Medulla oblongata (tissue), 1 donor: ENCODE results near the gene TMED10.
A peak's percentile ranks its signal among the peaks of the same experiment; 100 is the strongest.
"Not testable (repeated sequence)": the region's sequence is repeated elsewhere in the genome, so short reads cannot be mapped to it uniquely, and the experiment has no call there.

ENCODE experiments used
- DNase-seq: peaks from one replicate; pipeline ENCODE4 v3.0.0-alpha.2; 2015; ENCODE audit errors: extremely low spot score

Gene TMED10

DNA sequence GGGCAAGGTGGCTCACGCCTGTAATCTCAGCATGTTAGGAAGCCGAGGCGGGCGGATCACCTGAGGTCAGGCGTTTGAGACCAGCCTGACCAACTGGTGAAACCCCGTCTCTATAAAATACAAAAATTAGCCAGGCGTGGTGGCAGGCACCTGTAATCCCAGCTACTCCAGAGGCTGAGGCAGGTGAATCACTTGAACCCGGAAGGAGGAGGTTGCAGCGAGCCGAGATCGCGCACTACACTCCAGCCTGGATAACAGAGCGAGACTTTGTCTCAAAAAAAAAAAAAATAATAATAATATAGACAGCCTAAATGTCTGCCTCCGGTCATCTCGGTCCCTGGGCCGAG is 49.0 kb downstream of the TMED10 start:
- not testable (repeated sequence) for DNase-seq

DNA sequence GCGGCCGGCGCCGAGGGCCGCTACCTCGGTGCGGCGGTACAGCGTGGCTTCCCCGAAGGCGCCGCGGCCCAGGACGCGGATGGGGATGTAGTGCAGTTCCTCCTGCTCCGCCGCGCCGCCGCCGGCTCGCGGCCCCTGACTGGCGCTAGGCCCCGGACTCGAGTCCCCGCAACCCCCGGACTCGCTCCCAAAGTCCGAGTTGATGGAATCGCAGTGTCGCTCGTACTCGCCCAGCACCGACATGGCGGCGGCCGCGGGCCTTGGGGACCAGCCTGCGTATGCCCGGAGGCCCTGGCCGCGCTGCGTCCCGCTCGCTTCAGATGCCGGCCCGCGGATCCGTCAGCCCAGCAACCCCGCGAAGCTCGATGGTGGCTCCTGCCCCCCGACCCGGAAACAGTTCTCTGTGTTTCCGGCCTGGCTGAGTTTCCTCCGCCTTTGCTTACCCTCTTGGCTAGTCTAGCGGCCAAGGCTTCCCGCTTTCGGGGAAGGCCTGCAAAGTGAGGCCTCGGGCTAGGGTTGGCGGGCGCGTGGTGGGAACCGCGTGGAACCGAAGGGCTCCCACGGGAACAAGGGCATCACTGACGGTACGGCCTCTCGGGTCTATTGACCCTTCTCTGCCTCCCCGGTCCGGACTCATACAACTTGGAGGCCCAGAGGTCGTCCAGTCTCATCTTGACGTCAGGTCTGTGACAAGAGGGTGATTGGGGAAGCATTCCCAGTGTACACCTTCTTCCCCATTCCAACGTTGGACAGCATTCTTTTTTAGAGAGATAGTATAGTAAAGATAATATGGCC is 49.5 kb downstream of the TMED10 start, which contains the start of gene NEK9:
TSS of gene NEK9 (minus strand) at position 370 of the 795 bp plus-strand sequence. CDS start at position 243, 127 bp downstream.
- DNase-seq: peak; percentile 94

DNA sequence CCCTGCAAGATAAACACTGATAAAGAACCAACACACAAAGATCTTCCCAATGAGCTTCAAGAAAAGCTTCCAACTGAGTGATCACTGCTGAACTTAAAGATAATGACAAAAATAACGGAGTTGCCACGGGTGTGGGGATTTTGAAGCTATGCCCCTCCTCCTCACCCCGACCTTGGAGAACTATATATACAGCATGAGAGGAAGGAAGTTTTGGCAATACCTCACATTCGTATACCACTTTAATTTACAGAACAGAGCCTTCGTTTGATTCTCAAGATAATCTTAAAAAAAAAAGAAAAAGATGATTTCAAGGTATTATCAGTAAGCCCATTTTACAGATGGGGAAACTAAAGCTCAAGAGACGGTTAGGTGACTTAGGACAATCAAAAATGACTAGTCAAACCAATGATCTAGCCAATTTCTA is 50.3 kb downstream of the TMED10 start:
- DNase-seq: no peak

DNA sequence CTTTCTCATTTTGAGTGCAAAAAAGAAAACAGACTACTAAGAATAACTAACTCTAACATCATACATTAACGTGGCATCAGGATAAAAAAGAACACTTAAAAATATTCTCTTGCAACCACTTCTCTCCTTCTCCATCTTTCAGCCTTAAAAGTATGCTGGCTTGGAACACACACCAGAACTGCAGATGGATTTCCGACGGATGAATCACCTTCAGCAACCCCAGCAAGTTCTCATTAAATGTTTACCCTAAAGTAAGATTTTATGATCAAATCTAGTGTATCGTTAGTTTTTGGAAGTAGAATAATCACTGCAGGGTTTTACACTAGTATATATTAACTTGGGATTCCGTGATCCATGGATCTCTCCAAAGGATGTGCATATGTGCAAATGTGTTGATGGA is 50.8 kb downstream of the TMED10 start:
- DNase-seq: no peak

DNA sequence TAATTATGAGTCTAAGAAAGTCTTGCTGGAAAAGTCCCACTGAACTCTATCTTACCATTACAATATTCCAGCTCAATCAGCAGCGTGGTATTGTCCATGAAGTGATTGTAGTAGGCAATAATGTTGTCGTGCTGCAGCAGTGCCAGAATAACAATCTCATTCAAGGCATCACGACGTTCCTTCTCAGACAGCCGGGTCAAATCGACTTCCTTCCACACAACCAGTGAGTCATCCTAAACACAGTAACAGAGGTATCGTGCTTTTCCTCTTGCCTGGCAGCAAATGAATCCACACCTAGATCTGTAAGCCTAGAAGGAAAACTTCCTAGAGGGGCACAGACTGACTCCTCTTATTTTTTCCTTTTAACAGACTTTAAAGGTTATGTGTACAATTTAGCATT is 52.4 kb downstream of the TMED10 start:
- DNase-seq: no peak

DNA sequence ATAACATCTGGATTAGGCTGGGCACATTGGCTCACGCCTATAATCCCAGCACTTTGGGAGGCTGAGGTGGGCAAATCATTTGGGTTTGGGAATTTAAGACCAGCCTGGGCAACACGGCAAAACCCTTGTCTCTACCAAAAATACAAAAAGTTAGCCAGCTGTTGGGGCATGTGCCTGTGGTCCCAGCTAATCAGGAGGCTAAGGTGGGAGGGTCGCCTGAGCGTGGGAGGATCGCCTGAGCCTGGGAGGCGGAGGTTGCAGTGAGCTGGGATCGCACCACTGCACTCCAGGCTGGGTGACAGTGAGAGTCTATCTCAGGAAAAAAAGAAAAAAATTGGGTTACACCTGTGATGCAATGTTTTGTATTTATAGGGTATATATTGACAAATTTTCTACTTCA is 54.9 kb downstream of the TMED10 start:
- DNase-seq: no peak

DNA sequence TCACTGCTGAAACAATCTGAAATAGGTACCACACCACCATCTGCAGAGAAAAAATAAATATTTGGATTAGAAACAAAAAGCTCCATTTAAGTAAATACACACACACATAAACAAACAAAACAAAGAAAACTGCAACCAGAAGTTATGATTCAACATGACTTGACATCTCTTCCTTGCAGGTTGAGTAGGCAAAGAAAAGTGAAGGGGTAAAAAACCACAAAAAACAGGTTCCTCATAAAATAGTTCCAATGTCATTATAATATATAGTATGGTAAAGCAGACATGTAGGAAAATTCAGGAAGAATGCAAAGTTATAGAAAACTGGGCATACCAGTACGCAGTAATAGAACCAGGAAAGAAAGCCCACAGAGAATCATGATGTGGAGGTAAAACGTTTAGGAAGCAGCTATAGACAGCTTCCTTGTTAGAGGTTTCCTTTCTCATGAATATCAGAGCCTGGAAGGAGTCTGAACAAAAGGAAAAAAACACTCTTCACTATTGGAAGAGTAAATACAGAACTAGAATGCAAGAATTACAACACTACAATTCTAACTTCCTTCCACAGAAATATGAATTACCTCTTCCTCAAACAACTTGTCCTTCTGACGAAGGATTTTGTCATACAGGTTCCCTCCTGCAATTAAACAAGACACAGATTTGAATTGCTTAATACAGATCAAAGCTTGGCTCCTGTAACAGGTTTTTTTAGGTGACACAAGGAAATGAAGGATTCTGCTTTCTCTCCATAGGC is 55.7 kb downstream of the TMED10 start:
- no peak for DNase-seq

DNA sequence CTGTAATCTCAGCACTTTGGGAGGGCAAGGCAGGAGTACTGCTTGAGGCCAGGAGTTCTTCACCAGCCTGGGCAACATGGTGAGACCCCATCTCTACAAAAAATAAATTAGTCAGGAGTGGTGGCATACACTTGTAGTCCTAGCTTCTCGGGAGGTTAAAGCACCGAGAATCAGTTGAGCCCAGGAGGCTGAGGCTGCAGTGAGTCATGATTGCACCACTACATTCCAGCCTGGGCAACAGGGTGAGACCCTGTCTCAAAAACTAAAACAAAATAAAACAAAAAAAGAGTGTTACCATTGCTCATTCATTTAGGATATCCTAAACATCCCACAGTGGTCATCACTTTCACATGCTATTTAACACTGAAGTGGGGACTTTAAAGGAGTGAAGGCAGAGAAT is 57.4 kb downstream of the TMED10 start:
- DNase-seq: no peak

DNA sequence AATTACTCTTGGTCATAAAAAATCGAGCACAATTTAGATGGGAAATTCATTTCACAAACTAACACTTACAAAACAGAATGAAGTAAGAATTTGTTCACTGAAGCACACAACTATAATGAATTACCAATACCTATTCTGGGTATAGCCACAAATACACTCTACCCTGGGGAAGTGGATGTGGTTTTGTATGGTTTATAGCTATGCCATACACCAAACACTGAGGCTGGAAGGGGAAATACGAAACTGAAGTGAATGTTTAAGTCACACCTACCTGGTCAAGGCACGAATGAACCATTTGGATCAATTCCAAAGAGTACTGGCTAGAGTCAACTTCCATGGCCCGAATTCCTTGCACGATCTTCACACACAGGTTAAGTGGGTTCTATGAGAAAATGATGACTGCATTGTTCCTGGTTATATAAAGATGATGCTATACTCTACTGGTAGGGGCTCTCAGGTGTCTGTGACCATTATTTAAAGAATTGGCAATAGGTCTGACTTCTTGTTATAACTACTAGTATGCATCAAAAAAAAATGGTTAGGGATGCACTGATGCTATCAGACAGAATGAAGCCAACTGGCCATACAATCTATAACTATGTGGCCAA is 62.4 kb downstream of the TMED10 start:
- no peak for DNase-seq

DNA sequence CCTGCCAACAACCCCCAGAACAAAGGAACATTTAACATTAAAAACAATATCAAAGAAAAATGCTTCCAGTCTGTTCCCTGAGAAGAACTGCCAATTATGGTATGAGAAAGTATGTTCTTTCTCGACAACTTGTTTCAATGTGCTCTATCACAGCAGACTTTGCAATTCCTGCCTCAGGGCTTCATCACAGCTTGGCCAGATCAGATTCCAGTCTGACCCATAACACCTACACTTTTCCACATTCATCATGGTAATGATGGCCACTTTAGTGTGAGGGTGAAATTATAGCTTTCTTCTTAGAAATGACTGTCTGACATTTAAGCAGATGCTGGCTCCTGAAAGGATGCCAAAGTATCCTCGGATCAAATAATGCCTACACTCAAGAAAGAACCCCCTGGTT is 66.5 kb downstream of the TMED10 start:
- no peak for DNase-seq

DNA sequence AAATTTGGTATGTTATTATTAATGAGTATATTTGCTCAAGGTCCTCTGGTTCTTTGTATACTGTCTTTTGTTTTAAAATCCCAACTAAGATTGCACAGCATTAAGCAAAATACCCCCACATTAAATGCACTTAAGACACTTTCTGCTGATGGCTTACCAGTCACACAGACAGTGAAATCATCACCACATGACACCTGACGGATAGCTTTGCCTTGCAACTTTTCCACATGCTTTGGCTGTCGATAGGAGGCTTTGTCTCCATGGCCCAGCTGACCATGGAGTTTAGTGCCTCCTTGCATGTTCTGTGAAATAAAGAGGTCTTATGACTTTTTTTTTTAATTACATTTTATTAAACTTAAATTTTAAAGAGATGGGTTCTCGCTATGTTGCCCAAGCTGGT is 69.2 kb downstream of the TMED10 start:
- DNase-seq: no peak

DNA sequence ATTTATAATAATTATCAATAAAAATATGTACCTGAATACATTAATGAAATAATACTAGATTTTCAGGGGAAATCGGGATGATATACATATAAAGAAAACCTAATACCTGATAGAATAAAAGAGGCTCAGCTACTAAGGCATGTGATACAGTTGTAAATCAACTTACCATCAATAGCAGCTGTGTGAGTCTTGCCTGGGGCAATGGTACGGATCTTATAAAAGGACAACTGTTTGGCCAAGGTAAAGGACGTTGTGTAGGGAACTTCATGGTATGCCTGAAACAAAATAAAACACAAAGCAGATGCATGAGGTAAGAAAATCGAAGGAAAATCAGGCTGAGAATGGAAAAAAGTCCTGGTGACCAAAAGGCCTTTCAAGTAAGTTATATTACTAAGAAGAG is 74.9 kb downstream of the TMED10 start:
- DNase-seq: no peak

DNA sequence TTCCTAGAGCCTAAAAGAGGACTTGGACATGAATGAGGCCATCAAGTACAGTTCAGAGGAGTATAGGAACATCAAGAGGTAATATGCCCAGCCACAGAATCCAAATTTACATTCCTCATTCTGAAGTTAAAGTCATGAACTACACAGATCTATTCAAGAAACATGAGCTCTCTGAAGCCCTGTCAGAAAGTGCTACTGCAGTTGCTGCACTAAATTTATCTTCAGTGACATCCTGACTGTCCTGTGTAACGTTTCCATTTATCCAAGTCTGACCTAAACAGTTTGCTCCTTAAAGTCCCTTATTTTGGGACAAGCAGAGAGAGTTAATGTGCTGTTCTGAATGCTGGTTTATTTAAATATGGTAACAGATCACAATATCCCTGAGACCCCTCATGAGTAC is 77.7 kb downstream of the TMED10 start:
- no peak for DNase-seq

DNA sequence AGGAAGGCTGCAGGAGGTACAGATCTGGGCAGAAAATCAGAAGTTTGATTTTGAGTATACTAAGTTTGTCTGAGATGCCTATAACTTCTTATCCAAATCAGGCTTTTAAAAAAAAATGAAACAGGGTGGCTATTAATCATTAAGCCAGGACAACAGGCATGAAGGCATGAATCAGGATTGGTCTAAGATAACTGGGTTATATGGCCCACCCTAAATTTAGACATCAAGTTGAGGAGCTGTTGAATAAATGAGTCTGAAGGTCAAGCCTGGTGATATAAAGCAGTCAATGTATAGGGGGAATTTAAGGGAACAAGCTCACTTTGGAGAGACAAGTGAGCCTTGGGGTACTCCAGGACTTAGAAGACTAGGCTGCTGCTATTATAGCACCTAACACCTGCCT is 78.2 kb downstream of the TMED10 start:
- no peak for DNase-seq

DNA sequence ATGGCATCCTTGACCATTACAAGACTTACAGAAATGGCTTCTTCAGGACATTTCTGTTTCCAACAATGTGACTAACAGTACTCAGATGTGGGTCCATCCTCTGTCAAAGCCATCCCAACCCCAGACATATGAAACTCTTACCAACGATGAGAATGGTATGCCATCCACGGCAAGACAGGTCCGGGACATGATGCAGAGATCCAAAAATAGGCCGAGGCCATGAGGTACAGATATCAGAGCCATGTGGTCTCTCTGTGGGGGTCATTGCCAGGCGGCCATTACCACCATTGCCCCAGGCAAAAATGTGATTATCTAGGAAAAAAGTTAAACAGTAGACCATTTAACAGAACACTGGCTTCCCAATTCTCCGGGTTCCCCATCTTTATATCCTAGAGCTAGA is 79.5 kb downstream of the TMED10 start:
- no peak for DNase-seq

DNA sequence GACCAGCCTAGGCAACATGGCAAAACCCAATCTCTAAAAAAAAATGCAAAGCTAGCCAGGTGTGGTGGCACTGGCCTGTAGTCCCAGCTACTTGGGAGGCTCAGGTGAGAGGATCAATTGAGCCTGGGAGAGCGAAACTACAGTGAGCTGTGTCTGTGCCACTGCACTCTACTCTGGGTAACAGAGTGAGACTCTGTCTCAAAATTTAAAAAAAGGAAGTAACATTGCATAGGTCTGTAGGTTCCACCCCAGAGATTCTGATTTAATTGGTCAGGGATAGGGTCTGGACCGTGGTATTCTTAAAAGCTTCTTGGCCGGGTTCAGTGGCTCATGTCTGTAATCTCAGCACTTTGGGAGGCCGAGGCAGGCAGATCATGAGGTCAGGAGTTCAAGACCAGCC is 80.7 kb downstream of the TMED10 start:
- no peak for DNase-seq

DNA sequence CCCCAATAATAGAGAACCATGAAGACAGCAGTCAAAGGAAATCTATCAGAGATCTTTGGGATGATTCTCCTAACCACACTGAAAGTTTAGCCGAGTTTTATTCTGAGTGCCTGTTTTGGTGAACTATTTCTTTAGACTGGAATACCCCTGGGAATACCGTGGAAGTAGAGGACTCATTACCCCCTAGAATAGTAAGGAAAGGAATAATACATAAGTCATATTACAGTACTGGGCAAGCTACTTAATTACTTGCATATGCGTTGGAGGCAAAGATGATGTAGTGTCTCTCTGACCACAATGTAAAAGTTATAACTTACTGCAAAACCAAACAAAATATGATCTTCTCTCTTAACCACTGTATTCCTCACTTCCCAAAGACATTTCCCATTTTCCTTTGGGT is 81.5 kb downstream of the TMED10 start:
- DNase-seq: no peak

DNA sequence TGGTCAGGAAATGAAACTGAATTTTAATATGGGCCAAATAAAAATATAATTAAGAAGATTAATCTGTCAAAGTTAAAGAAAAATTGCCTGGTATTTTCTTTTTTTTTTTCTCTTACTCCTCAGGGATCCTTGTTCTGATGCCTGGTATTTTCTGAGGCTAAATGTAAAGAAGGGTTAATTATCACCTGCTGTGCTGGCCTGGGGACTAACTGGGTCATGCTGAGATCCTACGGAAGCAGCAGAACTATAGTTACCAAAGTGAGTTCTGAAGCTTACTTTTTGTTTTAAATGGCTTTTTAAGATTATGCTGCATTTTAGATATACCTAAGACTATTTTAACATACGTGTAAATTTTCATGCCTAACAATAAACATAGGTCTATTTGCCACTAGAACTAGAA is 83.7 kb downstream of the TMED10 start:
- no peak for DNase-seq

DNA sequence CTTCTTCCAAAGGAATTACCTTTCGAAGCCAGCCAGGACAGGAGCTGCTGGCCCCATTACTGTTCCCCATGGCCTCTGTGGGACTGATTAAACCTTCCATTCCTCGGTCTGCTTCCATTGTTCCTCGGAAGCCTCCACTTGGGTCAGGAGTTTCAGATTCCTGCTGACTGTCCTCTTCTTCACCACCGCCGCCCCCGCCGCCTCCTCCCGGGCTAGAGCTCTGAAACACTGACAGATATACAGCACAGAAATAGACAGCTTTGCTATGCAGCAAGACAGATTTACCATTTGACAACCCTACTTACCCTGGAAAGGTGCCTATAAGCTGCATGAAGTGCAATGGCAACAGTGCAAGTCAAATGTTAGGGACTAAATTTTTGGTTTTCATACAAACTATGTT is 85.2 kb downstream of the TMED10 start:
- DNase-seq: no peak

DNA sequence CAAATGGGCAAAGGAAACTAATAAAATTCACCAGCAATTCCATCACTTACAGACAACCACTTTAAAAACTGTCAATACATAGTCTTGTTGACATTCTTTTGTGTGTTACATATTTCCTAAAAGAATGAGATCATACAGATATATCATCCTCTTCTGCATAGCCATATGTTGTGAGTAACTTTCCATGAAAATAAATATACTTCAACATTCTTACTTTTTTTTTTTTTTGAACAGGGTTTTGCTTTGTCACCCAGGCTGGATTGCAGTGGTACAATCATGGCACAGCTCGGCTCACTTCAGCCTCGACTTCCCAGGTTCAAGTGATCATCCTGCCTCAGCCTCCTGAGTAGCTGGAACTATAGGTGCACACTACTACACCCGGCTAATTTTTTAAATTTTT is 86.1 kb downstream of the TMED10 start:
- DNase-seq: no peak

DNA sequence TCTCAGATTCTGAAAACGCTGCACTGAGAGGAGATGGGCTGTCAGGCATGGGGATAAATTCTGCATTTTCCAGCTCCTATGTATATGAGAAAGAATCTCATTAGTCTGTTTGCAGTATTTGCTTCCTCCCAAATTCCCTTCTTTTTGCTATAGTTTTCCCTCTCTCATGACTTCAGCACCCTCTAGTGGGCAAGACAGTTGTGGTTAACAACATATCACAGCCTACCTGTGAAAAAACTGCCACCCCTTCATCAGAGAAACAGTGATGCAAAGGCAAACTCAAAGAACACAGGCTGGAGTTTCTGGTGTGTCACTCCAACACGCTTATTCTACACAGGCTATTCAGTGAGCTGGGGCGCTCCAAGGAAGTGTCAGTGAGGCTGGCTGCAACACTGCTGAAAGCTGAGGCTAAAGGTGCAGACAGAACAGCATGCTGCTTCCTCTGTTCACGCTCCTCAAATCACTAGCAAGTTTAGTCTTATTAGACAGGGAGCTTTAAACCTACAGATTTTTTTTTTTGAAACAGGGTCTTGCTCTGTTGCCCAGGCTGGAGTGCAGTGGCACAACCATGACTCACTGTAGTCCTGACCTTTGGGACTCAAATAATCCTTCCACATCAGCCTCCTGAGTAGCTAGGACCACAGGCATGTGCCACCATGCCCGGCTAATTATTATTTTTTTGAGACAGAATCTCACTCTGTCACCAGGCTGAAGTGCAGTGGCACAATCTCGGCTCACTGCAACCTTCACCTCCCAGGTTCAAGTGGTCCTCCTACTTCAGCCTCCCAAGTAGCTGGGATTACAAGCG is 87.6 kb downstream of the TMED10 start:
- DNase-seq: peak; percentile 80

DNA sequence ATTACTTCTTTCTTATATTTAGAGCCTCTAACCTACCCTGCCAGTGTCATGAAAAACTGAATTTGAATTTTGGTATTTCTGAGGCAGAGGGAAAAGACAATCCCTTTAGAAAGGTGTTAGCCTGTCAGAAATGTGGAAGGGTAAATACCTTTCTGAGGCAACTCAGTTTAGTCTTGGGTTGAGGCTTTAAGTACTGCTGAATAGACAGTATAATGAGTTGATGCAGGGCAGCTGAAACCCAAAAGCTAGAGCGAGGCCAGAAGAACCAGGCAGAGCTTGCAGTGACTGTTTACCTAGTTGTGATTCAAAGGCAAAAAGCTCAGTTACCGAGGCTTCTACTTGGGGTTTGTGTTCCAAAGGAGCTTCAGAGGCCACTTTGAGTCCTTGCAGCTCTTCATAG is 88.3 kb downstream of the TMED10 start:
- no peak for DNase-seq
